RWPE2 (cell line): Measurements from ENCODE around the gene EMC1.
A peak's percentile ranks its signal among the peaks of the same experiment; 100 is the strongest.

Experiments used
- ATAC-seq: fragments of 200-7000 bp; cut with Tn5 transposase; 3 replicates; pipeline ENCODE4 v1.9.1; 2021; ENCODE audit warnings: low read depth
- DNase-seq: peaks from one replicate; pipeline ENCODE4 v3.0.0-alpha.2; 2020; ENCODE audit warnings: low spot score
- H3K27ac ChIP-seq: fragments of 450-650 bp; 2 replicates; pipeline ENCODE4 v1.5.1; 2017; ENCODE audit warnings: mild to moderate bottlenecking; ENCODE audit not compliant: poor library complexity, severe bottlenecking
- H3K27me3 ChIP-seq: fragments of 250-450 bp; sonication (Bioruptor Pico); 2 replicates; pipeline ENCODE4 v1.5.1; 2021; ENCODE audit warnings: mild to moderate bottlenecking, moderate library complexity; ENCODE audit not compliant: insufficient read depth, poor library complexity, severe bottlenecking
- H3K36me3 ChIP-seq: fragments of 250-450 bp; sonication (Bioruptor Pico); 2 replicates; pipeline ENCODE4 v1.5.1; 2020; ENCODE audit warnings: low read depth, mild to moderate bottlenecking, moderate library complexity
- H3K4me1 ChIP-seq: fragments of 250-450 bp; sonication (Bioruptor Pico); 2 replicates; pipeline ENCODE4 v1.5.1; 2021; ENCODE audit warnings: mild to moderate bottlenecking, moderate library complexity; ENCODE audit not compliant: insufficient read depth, poor library complexity, severe bottlenecking
- H3K4me3 ChIP-seq: fragments of 250-450 bp; sonication (Bioruptor Pico); 2 replicates; pipeline ENCODE4 v1.5.1; 2021; ENCODE audit warnings: mild to moderate bottlenecking, moderate library complexity; ENCODE audit not compliant: severe bottlenecking
- H3K9me3 ChIP-seq: fragments of 250-450 bp; sonication (Bioruptor Pico); 2 replicates; pipeline ENCODE4 v1.5.1; 2021; ENCODE audit warnings: mild to moderate bottlenecking, moderate library complexity; ENCODE audit not compliant: severe bottlenecking
- TF ChIP-seq, protein P1 (sequence below): fragments of 450-650 bp; IDR thresholded peaks from one replicate; pipeline ENCODE4 v1.5.1; 2017; ENCODE audit warnings: mild to moderate bottlenecking, moderate library complexity; ENCODE audit not compliant: poor library complexity, severe bottlenecking

The EMC1 gene

DNA sequence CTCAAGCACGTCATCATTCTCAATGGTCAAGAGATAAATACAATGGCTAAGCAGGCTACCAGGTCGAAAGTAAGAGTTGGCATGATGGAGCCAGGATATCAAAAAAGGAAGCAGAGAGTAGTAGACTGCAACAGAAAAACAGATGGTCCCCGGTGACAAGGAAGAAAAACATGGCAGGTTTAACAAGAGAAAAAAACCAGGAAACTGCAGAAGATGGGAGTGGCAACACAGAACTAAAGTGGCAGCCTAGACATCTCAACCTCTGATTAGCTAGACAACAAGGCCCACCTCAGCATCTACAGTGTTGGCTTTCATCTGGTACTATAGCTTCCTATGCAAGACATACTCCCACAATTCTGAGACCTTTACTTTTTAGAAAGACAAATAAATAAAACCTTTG is 44.4 kb downstream of the EMC1 start:
- TF ChIP-seq, protein P1, sequence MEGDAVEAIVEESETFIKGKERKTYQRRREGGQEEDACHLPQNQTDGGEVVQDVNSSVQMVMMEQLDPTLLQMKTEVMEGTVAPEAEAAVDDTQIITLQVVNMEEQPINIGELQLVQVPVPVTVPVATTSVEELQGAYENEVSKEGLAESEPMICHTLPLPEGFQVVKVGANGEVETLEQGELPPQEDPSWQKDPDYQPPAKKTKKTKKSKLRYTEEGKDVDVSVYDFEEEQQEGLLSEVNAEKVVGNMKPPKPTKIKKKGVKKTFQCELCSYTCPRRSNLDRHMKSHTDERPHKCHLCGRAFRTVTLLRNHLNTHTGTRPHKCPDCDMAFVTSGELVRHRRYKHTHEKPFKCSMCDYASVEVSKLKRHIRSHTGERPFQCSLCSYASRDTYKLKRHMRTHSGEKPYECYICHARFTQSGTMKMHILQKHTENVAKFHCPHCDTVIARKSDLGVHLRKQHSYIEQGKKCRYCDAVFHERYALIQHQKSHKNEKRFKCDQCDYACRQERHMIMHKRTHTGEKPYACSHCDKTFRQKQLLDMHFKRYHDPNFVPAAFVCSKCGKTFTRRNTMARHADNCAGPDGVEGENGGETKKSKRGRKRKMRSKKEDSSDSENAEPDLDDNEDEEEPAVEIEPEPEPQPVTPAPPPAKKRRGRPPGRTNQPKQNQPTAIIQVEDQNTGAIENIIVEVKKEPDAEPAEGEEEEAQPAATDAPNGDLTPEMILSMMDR, result no peak
- Histone ChIP-seq H3K4me3 (no peak overlapping the region), H3K36me3 (peaks cover 12% of the 10 kb centered on the region), H3K27ac (no peak overlapping the region), H3K9me3 (no peaks in the 10 kb centered on the region), H3K4me1 (peaks cover 30% of the 10 kb centered on the region), H3K27me3 (no peaks in the 10 kb centered on the region)
- ATAC-seq (no peak), DNase-seq (no peak)

DNA sequence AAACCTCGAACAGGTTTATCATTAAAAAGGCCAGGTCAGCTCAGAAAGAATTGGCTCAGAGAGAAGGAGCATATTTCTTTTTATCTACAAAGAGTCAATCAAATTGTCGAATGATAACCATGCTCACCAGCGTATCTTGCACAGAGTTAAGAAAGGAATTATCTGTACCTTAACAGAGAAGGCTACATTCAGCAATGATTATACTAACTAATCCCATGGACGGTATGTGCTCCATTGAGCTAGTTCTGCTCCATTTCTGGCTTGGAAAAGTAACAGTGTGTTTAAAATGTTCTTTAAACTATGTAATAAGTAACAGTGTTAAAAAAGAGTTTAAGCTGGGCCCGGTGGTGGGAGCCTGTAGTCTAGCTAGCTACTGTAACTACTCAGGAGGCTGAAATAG is 45.5 kb downstream of the EMC1 start:
- no peak overlapping the region for H3K4me3 ChIP-seq
- DNase-seq, result no peak
- H3K4me1 ChIP-seq, result peaks cover 23% of the 10 kb centered on the region
- H3K36me3 ChIP-seq, result peaks cover 15% of the 10 kb centered on the region
- H3K27me3 ChIP-seq, result no peaks in the 10 kb centered on the region
- H3K27ac ChIP-seq, result no peak overlapping the region
- ATAC-seq, result no peak
- TF ChIP-seq, protein P1, result no peak
- H3K9me3 ChIP-seq, result no peaks in the 10 kb centered on the region

DNA sequence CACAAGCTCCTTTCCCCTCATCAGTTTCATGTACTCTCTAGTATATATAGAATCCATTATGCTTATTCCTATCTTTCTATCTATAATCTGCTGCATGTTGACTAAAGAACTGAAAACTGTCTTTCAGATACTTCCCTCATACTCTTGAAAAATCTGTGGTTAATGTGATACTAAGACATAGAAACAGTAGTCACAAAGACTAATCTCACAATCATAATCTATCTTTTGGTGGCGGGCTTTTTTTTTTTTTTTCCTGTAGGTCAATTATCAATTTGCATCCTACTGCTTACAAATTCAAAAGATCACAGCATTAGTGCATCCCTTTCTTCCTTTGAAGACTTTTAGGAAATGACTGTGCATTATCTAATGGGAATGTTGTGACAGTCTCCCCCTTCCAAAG is 45.9 kb downstream of the EMC1 start:
- DNase-seq, result no peak
- TF ChIP-seq, protein P1, result no peak
- no peaks in the 10 kb centered on the region for H3K27me3 ChIP-seq
- H3K36me3 ChIP-seq, result peaks cover 19% of the 10 kb centered on the region
- H3K9me3 ChIP-seq, result no peaks in the 10 kb centered on the region
- no peak overlapping the region for H3K27ac ChIP-seq
- peaks cover 23% of the 10 kb centered on the region for H3K4me1 ChIP-seq
- no peak for ATAC-seq
- H3K4me3 ChIP-seq, result no peak overlapping the region

DNA sequence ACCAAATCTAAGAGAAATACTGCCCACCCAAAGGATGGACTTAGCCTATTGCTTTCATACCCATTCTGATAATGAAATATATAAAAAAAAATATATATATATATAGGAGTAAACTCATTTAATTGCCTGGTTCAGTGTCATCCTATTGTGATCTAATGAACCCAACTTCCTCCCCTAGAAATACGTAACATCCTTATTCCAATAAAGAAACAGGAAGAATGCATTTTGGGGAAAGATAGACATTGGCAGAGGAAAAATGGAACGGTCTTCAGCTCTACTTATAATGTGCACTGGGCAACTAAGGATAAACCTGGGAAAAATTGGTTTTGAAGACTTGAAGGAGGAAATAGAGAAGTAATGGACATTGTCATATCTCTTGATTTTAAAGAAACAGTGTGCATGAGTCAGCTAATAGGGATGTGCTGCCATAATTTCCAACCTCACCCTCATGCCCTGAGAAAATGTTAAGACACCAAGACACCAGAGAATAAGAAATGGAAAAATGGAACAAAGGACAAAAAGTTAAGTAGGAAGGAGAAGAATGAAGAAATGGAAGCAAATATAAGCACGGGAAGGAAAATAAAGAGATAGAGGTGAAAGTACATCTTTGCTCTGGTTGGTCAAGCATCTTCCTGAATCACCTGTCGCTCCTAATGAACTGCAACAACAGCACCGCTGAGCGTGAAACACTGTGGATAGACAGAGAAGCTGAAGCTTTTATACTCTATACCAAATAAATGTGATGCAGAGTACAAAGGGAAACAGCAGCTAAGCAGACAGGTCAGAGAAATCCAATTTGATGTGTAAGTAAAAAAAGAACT is 46.7 kb downstream of the EMC1 start:
- H3K4me1 ChIP-seq, result peaks cover 23% of the 10 kb centered on the region
- no peak for ATAC-seq
- TF ChIP-seq, protein P1, result no peak
- no peak overlapping the region for H3K4me3 ChIP-seq
- H3K36me3 ChIP-seq, result peaks cover 27% of the 10 kb centered on the region
- no peak for DNase-seq
- H3K9me3 ChIP-seq, result no peaks in the 10 kb centered on the region
- no peaks in the 10 kb centered on the region for H3K27me3 ChIP-seq
- no peak overlapping the region for H3K27ac ChIP-seq

DNA sequence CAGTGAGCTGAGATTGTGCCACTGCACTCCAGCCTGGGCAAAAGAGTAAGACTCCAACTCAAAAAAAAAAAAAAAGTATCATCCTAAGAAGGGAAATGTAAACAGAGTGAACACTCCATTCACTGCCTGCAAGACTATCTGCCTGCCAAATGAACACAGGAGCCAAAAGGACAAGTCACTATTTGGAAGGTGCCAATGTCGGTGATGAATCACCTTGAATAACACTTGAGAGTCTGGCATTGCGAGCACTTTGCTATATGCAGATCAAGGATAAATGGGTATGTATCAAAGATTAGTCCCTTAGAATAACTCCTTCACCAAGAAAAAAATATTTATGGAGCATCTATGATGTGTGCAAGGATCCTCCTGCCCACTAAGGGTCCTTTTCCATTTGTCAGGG is 47.9 kb downstream of the EMC1 start:
- DNase-seq (no peak), ATAC-seq (peak; percentile 87)
- Histone ChIP-seq H3K27me3 (no peaks in the 10 kb centered on the region), H3K27ac (no peak overlapping the region), H3K4me3 (no peak overlapping the region), H3K9me3 (no peaks in the 10 kb centered on the region), H3K4me1 (peaks cover 18% of the 10 kb centered on the region), H3K36me3 (peaks cover 39% of the 10 kb centered on the region)
- TF ChIP-seq, protein P1, result no peak
